Lower lobe of right lung (tissue), 2 donors: ENCODE data around the gene DNAAF1. TPM values are rescaled to one million over a fixed set of nuclear protein-coding genes. Genes with fewer than 3 reads are reported as not detected.

ENCODE experiments used
- ATAC-seq, 2 donors: fragments of 200-7000 bp; cut with Tn5 transposase; one replicate each; pipeline ENCODE4 v1.9.1; 2020 to 2022; ENCODE audit warnings: mild to moderate bottlenecking in 2 of 2, moderate library complexity in 2 of 2
- DNase-seq: peaks from one replicate; pipeline ENCODE4 v3.0.0-alpha.2; 2020
- H3K27ac ChIP-seq: fragments of 200-600 bp; one replicate; pipeline ENCODE4 v1.8.0; 2022
- H3K27me3 ChIP-seq: fragments of 200-600 bp; one replicate; pipeline ENCODE4 v1.8.0; 2022; ENCODE audit warnings: low read depth
- H3K36me3 ChIP-seq: fragments of 200-600 bp; one replicate; pipeline ENCODE4 v1.8.0; 2022; ENCODE audit warnings: mild to moderate bottlenecking
- H3K4me1 ChIP-seq: fragments of 200-600 bp; one replicate; pipeline ENCODE4 v1.8.0; 2022
- H3K4me3 ChIP-seq: fragments of 200-600 bp; one replicate; pipeline ENCODE4 v1.8.0; 2022; ENCODE audit warnings: mild to moderate bottlenecking
- H3K9me3 ChIP-seq: fragments of 200-600 bp; one replicate; pipeline ENCODE4 v1.8.0; 2022
- intact Hi-C: fragments of 100-400 bp; cut with DNase I; formaldehyde crosslinking; loops from one replicate; pipeline ENCODE4 v1.11.0; 2022
- total RNA-seq: library from RNA; stranded (reverse); fragmentation: NEBNext Ultra II Directional; extraction: Animal tissue kit (Norgen Biotek cat#: 25700); gene quantifications from one replicate; pipeline ENCODE4 v1.2.1, GENCODE V29; 2021
- TF ChIP-seq, protein P1 (sequence below): fragments of 200-600 bp; IDR thresholded peaks from one replicate; pipeline ENCODE4 v1.8.0; 2022; ENCODE audit warnings: antibody characterized with exemption, mild to moderate bottlenecking
- donor health status: DM: no; HTN: yes; CAD: no; lungs with severe emphysema.

DNAAF1 gene
- total RNA-seq, 1 donor from 2014 or later, result 18.8 TPM

DNA sequence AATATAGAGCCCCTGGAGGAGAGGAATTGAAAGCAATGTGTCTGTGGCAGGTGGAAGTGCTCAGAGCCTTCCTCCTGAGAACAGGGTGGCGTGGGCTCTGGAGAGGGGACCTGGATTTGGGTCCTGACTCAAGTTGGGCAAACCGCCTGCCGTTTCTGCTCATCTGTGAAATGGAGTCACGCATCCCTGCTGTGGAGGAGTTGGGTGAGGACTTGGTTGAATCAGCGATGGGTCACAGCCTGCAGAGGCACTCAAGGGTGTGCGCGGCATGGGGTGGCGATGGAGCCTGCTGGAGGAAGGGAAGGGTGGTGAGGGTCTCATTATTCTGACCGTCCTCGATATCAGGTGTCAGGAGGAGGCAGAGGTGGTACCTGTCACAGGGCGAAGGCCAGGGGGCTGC lies 48.9 kb downstream of the DNAAF1 start:
- H3K4me3 ChIP-seq, result no peak overlapping the region
- H3K36me3 ChIP-seq, result no peaks in the 10 kb centered on the region
- no peak for DNase-seq
- H3K27ac ChIP-seq, result no peak overlapping the region
- no peaks in the 10 kb centered on the region for H3K9me3 ChIP-seq
- H3K4me1 ChIP-seq, result no peaks in the 10 kb centered on the region
- no peak for ATAC-seq
- intact Hi-C loops, result no loop called here
- peaks cover 15% of the 10 kb centered on the region for H3K27me3 ChIP-seq
- TF ChIP-seq, protein P1, sequence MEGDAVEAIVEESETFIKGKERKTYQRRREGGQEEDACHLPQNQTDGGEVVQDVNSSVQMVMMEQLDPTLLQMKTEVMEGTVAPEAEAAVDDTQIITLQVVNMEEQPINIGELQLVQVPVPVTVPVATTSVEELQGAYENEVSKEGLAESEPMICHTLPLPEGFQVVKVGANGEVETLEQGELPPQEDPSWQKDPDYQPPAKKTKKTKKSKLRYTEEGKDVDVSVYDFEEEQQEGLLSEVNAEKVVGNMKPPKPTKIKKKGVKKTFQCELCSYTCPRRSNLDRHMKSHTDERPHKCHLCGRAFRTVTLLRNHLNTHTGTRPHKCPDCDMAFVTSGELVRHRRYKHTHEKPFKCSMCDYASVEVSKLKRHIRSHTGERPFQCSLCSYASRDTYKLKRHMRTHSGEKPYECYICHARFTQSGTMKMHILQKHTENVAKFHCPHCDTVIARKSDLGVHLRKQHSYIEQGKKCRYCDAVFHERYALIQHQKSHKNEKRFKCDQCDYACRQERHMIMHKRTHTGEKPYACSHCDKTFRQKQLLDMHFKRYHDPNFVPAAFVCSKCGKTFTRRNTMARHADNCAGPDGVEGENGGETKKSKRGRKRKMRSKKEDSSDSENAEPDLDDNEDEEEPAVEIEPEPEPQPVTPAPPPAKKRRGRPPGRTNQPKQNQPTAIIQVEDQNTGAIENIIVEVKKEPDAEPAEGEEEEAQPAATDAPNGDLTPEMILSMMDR, result no peak

DNA sequence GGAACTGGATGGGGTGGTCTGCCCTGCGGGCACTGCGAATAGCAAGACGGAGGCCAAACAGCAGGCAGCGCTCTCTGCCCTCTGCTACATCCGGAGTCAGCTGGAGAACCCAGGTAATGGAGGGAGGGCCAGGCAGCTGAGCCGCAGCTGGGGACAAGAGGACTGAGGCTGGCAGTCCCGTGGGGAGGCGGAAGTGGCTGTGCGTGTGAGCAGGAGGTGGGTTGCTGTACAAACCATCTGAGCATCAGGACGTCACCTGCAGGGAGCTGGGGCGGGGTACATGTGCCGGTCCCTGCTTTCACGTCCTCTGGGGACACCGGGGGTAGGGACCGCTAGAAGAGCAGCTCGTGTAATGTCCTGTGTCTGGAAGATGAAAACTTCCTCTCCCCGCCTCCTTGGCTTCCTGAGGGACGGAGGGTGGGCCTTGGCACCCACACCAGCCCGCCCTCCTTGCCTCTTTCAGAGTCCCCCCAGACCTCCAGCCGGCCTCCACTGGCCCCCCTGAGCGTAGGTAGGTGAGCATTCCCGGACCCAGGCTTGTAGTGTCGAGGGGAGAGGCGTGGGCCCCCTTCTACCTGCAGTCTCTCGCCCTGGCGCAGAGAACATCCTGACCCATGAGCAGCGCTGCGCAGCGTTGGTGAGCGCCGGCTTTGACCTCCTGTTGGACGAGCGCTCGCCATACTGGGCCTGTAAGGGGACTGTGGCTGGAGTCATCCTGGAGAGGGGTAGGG lies 49.5 kb downstream of the DNAAF1 start:
- H3K9me3 ChIP-seq, result no peaks in the 10 kb centered on the region
- H3K27ac ChIP-seq, result no peak overlapping the region
- no peaks in the 10 kb centered on the region for H3K36me3 ChIP-seq
- no peak overlapping the region for H3K4me3 ChIP-seq
- TF ChIP-seq, protein P1, result no peak
- no peaks in the 10 kb centered on the region for H3K4me1 ChIP-seq
- no peak for ATAC-seq
- no peak for DNase-seq
- peaks cover 15% of the 10 kb centered on the region for H3K27me3 ChIP-seq
- intact Hi-C loops, result no loop called here

DNA sequence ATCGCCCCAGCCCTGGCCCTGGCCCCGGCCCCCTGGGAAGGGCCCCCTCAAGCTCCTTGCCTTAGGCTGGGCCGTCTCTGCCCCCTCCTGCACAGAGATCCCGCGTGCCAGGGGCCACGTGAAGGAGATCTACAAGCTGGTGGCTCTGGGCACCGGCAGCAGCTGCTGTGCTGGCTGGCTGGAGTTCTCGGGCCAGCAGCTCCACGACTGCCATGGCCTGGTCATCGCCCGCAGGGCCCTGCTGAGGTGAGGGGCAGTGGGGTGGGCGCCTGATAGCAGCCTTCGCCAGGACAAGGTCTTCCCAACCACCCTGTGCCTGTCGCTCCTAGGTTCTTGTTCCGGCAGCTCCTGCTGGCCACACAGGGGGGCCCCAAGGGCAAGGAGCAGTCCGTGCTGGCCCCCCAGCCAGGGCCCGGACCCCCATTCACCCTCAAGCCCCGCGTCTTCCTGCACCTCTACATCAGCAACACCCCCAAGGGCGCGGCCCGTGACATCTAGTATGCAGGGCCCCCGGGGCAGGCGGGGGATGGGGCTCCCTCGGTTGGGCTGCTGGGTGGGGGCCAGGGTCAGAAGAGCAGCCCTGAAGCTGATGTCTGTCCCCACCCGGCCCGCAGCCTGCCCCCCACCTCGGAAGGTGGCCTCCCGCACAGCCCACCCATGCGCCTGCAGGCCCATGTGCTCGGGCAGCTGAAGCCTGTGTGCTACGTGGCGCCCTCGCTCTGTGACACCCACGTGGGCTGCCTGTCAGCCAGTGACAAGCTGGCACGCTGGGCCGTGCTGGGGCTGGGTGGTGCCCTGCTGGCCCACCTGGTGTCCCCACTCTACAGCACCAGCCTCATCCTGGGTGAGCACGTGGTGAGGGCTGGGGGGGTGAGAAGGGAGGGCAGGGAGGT lies 50.3 kb downstream of the DNAAF1 start:
- H3K27me3 ChIP-seq, result peaks cover 15% of the 10 kb centered on the region
- no peak for DNase-seq
- no peak for ATAC-seq
- intact Hi-C loops, result no loop called here
- no peaks in the 10 kb centered on the region for H3K9me3 ChIP-seq
- H3K4me3 ChIP-seq, result no peak overlapping the region
- H3K27ac ChIP-seq, result no peak overlapping the region
- no peaks in the 10 kb centered on the region for H3K36me3 ChIP-seq
- TF ChIP-seq, protein P1, result no peak
- H3K4me1 ChIP-seq, result no peaks in the 10 kb centered on the region

DNA sequence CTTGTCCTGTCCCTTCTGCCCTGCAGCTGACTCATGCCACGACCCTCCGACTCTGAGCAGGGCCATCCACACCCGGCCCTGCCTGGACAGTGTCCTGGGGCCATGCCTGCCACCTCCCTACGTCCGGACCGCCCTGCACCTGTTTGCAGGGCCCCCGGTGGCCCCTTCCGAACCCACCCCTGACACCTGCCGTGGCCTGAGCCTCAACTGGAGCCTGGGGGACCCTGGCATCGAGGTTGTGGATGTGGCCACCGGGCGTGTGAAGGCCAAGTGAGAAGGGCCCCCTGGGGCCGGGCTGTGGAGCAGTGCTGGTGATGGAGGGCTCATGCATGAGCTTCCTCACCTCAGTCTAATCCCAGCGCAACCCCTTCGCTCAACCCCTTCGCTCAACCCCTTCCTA lies 51.0 kb downstream of the DNAAF1 start:
- TF ChIP-seq, protein P1, result no peak
- ATAC-seq (no peak), DNase-seq (no peak)
- H3K36me3 ChIP-seq, result no peaks in the 10 kb centered on the region
- intact Hi-C loops, result no loop called here
- H3K4me1 ChIP-seq, result no peaks in the 10 kb centered on the region
- no peak overlapping the region for H3K27ac ChIP-seq
- H3K9me3 ChIP-seq, result no peaks in the 10 kb centered on the region
- peaks cover 15% of the 10 kb centered on the region for H3K27me3 ChIP-seq
- H3K4me3 ChIP-seq, result no peak overlapping the region

DNA sequence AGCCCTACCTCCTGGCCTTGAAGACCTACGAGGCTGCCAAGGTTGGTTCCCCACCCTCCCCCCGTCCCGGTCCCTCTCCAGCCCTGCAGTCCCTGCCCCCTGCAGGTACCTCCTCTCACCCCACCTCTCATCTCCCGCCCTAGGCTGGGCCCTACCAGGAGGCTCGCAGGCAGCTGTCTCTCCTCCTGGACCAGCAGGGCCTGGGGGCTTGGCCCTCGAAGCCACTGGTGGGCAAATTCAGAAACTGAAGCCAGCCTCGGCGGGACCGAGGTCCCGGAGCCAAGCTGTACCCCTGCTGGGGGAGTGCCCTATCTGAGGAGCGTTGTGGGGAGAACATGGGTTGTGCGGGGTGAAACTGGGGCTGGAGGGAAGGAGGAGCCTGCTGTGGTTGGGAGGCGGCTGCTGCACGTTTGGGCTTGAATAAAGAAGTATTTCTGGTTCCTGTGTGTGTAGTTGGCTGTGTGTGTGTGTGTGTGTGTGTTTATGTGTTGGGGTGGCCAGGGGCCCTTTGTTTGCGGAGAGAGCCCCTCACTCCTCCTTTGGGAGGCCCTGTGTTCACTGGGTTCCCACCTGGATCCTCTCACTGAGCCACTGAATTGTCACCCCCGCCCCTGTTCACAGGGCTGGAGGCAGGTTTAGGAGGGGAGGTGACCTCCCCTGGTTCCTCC lies 51.8 kb downstream of the DNAAF1 start:
- ATAC-seq, result no peak
- no peak overlapping the region for H3K27ac ChIP-seq
- TF ChIP-seq, protein P1, result no peak
- H3K4me3 ChIP-seq, result no peak overlapping the region
- DNase-seq, result no peak
- intact Hi-C loops, result no loop called here
- no peaks in the 10 kb centered on the region for H3K36me3 ChIP-seq
- peaks cover 15% of the 10 kb centered on the region for H3K27me3 ChIP-seq
- H3K4me1 ChIP-seq, result no peaks in the 10 kb centered on the region
- H3K9me3 ChIP-seq, result no peaks in the 10 kb centered on the region
